Astrocyte of the spinal cord (primary cell): ENCODE data around the gene OR10H2.
"Not testable (repeated sequence)": the region's sequence is repeated elsewhere in the genome, so short reads cannot be mapped to it uniquely, and the experiment has no call there.

Experiments
- DNase-seq: peaks from one replicate; pipeline ENCODE4 v3.0.0; 2011; ENCODE audit warnings: low read depth, low spot score
- H3K4me3 ChIP-seq: 2 replicates; pipeline ENCODE4 v1.5.1; 2011; ENCODE audit warnings: low read depth, mild to moderate bottlenecking, low read length, moderate library complexity
- CTCF ChIP-seq: IDR thresholded peaks from 2 replicates; pipeline ENCODE4 v1.5.1; 2012; ENCODE audit warnings: low read depth, mild to moderate bottlenecking, low read length, inconsistent platforms
- in situ Hi-C: cut with HindIII; loops from 2 replicates; pipeline ENCODE4 v1.10.0; 2017; ENCODE audit warnings: low sequenced_read_pairs

The OR10H2 gene

GRCh38 chr19:15758379-15758778 lies 30.6 kb downstream of the OR10H2 start:
- in situ Hi-C loops, result no loop called here
- no peak for DNase-seq
- H3K4me3 ChIP-seq, result no peak overlapping the region
- no peak for TF ChIP-seq CTCF

- DNase-seq, result no peak
These were observed 32.2 kb downstream of the OR10H2 start for GRCh38 chr19:15759962-15760565.

GRCh38 chr19:15769586-15769985 lies 41.8 kb downstream of the OR10H2 start:
- no peak overlapping the region for H3K4me3 ChIP-seq
- no peak for DNase-seq
- in situ Hi-C loops, result no loop called here
- TF ChIP-seq CTCF, result no peak

More at GRCh38 chr19:15759962-15760565, 32.2 kb downstream of the OR10H2 start:
- no peak overlapping the region for H3K4me3 ChIP-seq
- in situ Hi-C loops, result no loop called here
- no peak for TF ChIP-seq CTCF

- in situ Hi-C loops, DNase-seq, H3K4me3 ChIP-seq: not testable (repeated sequence)
These were observed 46.3 kb downstream of the OR10H2 start for GRCh38 chr19:15774159-15774558.

GRCh38 chr19:15775249-15775648 lies 47.4 kb downstream of the OR10H2 start:
- TF ChIP-seq CTCF, result no peak
- in situ Hi-C loops, result no loop called here
- DNase-seq, result no peak
- no peak overlapping the region for H3K4me3 ChIP-seq

GRCh38 chr19:15776264-15776663 lies 48.4 kb downstream of the OR10H2 start:
- no peak for TF ChIP-seq CTCF
- H3K4me3 ChIP-seq, result no peak overlapping the region
- DNase-seq, result no peak
- in situ Hi-C loops, result no loop called here

GRCh38 chr19:15776991-15777970 lies 49.5 kb downstream of the OR10H2 start:
- no peak for TF ChIP-seq CTCF
- no peak for DNase-seq
- H3K4me3 ChIP-seq, result no peak overlapping the region
- in situ Hi-C loops, result no loop called here
